NCI-H1930 (cell line): Measurements from ENCODE around the gene CEBPZOS.

Experiments
- DNase-seq, 2 experiments: peaks; one replicate each; lab custom pipeline; 2025; lab: John Stamatoyannopoulos, UW

CEBPZOS gene

DNA sequence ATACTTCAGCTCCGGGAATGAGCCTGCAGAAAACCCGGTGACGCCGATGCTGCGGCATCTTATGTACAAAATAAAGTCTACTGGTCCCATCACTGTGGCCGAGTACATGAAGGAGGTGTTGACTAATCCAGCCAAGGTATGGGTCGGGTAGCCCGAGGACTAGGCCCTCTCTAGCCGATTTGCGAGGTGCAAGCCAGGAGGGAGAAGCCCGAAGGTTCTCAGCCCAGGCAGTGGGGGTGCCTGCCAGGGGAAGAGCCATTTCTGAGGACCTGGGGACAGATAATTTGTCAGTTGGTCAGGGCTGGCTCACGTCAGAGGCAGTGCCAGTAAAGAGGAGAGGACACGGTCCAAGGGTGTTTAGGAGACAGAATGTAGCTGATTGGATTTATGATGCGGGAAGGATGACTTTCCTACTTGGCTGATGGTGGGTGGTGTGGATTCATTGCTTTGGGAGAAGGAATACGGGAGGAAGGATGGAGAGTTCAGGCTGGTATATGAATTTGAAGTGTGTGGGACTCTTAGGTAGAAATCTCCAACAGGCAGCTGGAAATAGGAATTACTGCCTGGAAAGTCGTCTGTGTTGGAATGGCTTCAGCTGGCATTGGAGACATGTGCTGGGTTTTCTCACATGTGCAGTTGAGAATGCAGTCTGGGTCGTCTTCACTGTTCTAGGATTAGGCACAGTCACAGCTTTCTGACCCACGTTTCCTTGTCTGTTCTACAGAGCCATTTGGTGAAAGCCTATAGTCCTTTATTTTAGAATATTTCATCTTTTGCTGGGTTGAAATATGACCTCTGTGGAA, 36.0 kb downstream of the CEBPZOS start:
- no peak for DNase-seq

DNA sequence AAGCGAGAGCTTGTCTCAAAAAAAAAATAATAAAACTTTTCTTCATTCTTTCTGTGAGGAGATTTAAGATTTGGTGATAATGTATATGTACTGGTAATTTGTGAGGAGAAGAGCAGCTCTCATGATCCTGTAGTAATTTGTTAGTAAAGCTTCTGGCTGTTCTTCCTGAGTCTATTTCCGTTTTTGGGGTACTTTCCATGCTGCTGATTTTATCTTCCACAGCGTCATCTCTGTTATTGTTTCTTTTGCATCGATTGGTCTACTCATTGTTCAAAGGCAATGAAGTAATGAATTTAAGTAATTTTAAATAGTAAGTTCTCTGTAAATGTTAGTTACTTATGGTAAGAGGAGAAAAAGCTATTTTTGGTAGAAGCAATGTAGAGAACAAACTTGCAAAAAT, 47.1 kb downstream of the CEBPZOS start:
- DNase-seq: no peak

- DNase-seq: no peak
Measured at GRCh38 chr2:37244017-37244416, 47.7 kb downstream of the CEBPZOS start.

DNA sequence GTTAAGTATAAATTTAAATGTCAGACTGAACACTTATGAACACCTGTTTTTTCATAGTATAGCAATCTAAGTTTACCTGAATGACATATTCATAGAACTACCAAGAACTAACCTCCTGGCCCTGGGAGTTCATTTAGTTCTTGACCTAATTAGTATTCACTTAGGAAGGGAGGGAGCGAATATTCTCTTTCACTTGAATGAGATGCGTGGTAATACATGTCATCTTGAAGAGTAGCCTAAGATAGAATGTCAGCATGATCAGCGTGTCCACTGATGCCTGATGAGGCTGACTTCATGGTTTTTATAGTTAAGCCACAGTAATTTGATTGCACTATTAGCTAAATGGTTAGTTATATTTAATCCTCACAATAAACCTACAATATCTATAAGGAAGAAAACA, 48.5 kb downstream of the CEBPZOS start:
- DNase-seq: no peak

GRCh38 chr2:37246205-37246604, 49.9 kb downstream of the CEBPZOS start:
- DNase-seq: no peak

- no peak for DNase-seq
Measured at GRCh38 chr2:37250869-37251740, 54.8 kb downstream of the CEBPZOS start.
